ENCODE results near the gene RAP1GAP. TPM values are rescaled to one million over a fixed set of nuclear protein-coding genes. Genes with fewer than 3 reads are reported as not detected.

The RAP1GAP gene
- total RNA-seq, 1 donor from 2014 or later: 2.2 TPM

Other genes starting within 250 kb of the RAP1GAP start
- gene NBPF3, start 229.2 kb downstream of the RAP1GAP start, total RNA-seq (ENCODE audit: insufficient read depth, low replicate concordance): 22.1 TPM
- gene ALPL, start 159.9 kb downstream of the RAP1GAP start, total RNA-seq (ENCODE audit: insufficient read depth, low replicate concordance): not detected
- 74.6 TPM for gene USP48, start 113.8 kb upstream of the RAP1GAP start, total RNA-seq (ENCODE audit: insufficient read depth, low replicate concordance)
- gene LDLRAD2, start 142.9 kb upstream of the RAP1GAP start, total RNA-seq (ENCODE audit: insufficient read depth, low replicate concordance): 2.2 TPM